WERI-Rb-1 (cell line): Measurements from ENCODE around the gene MGAT1.

Source experiments
- DNase-seq: peaks from one replicate; pipeline ENCODE4 v3.0.0-alpha.2; 2020
- H3K27ac ChIP-seq: fragments of 250-450 bp; sonication (Bioruptor Pico); 2 replicates; pipeline ENCODE4 v1.5.1; 2020; ENCODE audit warnings: mild to moderate bottlenecking, moderate library complexity
- H3K27me3 ChIP-seq: fragments of 250-450 bp; sonication (Bioruptor Pico); 2 replicates; pipeline ENCODE4 v1.5.1; 2021; ENCODE audit warnings: mild to moderate bottlenecking, low read depth, moderate library complexity; ENCODE audit not compliant: insufficient read depth, severe bottlenecking
- H3K36me3 ChIP-seq: fragments of 250-450 bp; sonication (Bioruptor Pico); 2 replicates; pipeline ENCODE4 v1.5.1; 2020; ENCODE audit warnings: mild to moderate bottlenecking, moderate library complexity
- H3K4me3 ChIP-seq: 2 replicates; pipeline ENCODE4 v1.5.1; 2011; ENCODE audit warnings: low read depth, mild to moderate bottlenecking, control low read depth, low read length
- H3K9me3 ChIP-seq: fragments of 250-450 bp; sonication (Bioruptor Pico); 2 replicates; pipeline ENCODE4 v1.5.1; 2021; ENCODE audit warnings: mild to moderate bottlenecking, moderate library complexity; ENCODE audit not compliant: severe bottlenecking
- CTCF ChIP-seq: IDR thresholded peaks from 2 replicates; pipeline ENCODE4 v1.5.1; 2011; ENCODE audit warnings: low read depth, mild to moderate bottlenecking, control low read depth, inconsistent platforms, low read length

Gene MGAT1

DNA sequence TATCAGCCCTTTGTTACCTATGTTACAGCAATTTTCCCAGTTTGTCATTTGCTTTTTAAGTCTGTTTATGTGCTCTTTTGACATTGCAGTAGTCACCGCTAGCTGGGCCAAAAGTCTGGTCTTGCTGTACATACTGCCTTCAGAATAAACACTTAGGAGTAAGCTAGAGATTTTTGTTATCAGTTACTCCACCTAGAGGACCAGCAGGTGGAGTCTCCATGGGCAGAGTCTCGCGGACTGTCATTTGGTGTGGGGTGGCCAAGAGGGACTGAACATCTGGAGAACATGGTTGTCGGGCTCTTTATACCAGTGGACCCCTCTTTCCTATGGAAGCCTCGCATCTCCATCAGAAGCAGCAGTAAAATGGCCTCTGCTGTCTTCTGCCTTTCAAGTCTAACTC is 10.8 kb upstream of the MGAT1 start:
- no peaks in the 10 kb centered on the region for H3K36me3 ChIP-seq
- no peaks in the 10 kb centered on the region for H3K27me3 ChIP-seq
- DNase-seq = no peak
- H3K27ac ChIP-seq = no peak overlapping the region
- TF ChIP-seq CTCF = no peak
- no peaks in the 10 kb centered on the region for H3K9me3 ChIP-seq
- no peak overlapping the region for H3K4me3 ChIP-seq

- no peak overlapping the region; the same call in 1 of the 2 replicates for H3K4me3 ChIP-seq
Measured at GRCh38 chr5:180811623-180812124, 9.1 kb upstream of the MGAT1 start.

GRCh38 chr5:180810959-180811622 is 8.5 kb upstream of the MGAT1 start:
- TF ChIP-seq CTCF = no peak
- no peaks in the 10 kb centered on the region for H3K9me3 ChIP-seq
- peak overlapping the region; percentile 49 for H3K4me3 ChIP-seq
- no peak for DNase-seq
- peak overlapping the region; percentile 99 for H3K27ac ChIP-seq
- no peaks in the 10 kb centered on the region for H3K36me3 ChIP-seq
- no peaks in the 10 kb centered on the region for H3K27me3 ChIP-seq

More at GRCh38 chr5:180811623-180812124, 9.1 kb upstream of the MGAT1 start:
- no peaks in the 10 kb centered on the region for H3K9me3 ChIP-seq
- H3K27me3 ChIP-seq = no peaks in the 10 kb centered on the region
- no peak for TF ChIP-seq CTCF
- no peak for DNase-seq
- H3K36me3 ChIP-seq = no peaks in the 10 kb centered on the region
- H3K27ac ChIP-seq = peak overlapping the region; percentile 18; the same call in 1 of the 2 replicates

DNA sequence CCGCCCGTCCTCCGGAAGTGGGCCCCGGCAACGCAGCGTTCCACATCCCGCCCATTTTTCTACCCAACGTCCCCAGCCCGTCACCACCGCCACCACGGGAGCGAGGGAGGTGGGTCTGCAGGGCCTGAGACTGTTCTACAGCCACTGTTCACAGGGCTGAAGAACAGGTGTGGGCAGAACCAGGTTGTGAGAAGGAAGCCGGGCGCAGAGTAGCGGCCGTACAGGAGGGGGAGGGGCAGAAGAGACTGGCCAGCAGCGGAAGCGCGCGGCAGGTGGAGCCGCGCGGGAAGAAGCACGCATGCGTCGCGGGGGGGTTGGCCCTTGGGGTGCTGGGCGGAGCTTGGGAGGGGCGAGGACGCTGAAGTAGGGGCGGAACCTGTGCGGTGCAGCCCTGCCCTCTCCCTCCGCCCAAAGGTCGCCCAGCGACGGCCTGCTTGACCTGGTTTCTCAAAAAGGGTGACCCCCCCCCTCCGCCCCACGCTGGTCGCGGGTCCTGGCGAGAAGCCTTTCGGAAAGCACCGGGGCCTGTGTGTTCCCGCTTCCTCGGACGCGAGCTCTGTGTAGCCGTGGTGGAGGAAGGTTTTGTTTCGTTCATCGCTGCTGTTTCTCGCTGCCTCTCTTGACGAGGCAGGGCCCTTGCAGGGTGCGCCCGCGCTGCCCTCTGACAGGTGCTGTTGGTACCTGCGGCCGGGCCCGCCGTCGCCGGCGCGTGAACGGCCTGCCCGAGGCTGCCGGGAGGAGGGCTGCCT is 7.8 kb upstream of the MGAT1 start:
- Histone ChIP-seq H3K4me3 (peak overlapping the region; percentile 49), H3K27me3 (no peaks in the 10 kb centered on the region), H3K27ac (peak overlapping the region; percentile 99), H3K9me3 (no peaks in the 10 kb centered on the region), H3K36me3 (no peaks in the 10 kb centered on the region)
- TF ChIP-seq CTCF = no peak
- DNase-seq = peak; percentile 90

- peak overlapping the region; percentile 49 for H3K4me3 ChIP-seq
- H3K9me3 ChIP-seq = no peaks in the 10 kb centered on the region
- H3K27me3 ChIP-seq = no peaks in the 10 kb centered on the region
- peak overlapping the region; percentile 99 for H3K27ac ChIP-seq
- TF ChIP-seq CTCF = no peak
- peak; percentile 85 for DNase-seq
- no peaks in the 10 kb centered on the region for H3K36me3 ChIP-seq
Measured at GRCh38 chr5:180809403-180810209, 7.0 kb upstream of the MGAT1 start.
